Measurements from ENCODE around the gene CENPN.

CENPN gene

DNA sequence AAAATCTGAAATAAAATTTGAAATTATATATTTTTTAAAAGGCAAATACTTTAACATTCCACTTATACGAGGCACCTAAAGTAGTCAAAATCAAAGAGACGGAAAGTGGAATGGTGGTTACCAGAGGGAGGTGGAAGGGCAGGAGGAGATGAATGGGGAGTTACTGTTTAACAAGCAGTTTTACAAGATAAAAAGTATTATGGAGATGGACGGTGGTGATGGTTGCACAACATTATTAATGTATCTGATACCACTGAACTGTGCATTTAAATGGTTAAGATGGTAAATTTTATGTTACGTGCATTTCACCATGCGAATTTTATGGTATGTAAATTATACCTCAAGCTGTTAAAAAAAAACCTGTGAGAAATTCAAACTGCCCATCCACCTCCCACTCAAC, 5.7 kb upstream of the CENPN start:
- Histone ChIP-seq H3K4me1 (ENCODE audit: control insufficient read depth, insufficient read depth, low read length, unreplicated experiment) (peaks cover 27% of the 10 kb centered on the region), H2AFZ (ENCODE audit: low read length, unreplicated experiment) (no peak overlapping the region), H3K4me3 (ENCODE audit: low read depth, low read length) (no peak overlapping the region), H3K27me3 (ENCODE audit: insufficient read depth, low read length) (no peaks in the 10 kb centered on the region), H3K79me2 (ENCODE audit: control insufficient read depth, insufficient read depth, low read length, unreplicated experiment) (peaks cover 99% of the 10 kb centered on the region), H3K27ac (ENCODE audit: low read depth, low read length) (no peak overlapping the region), H3K36me3 (ENCODE audit: insufficient read depth, low read length) (no peaks in the 10 kb centered on the region)

GRCh38 chr16:81003064-81003463, 4.0 kb upstream of the CENPN start:
- Histone ChIP-seq H2AFZ (ENCODE audit: low read length, unreplicated experiment) (no peak overlapping the region), H3K27ac (ENCODE audit: low read depth, low read length) (peak overlapping the region; percentile 75), H3K27me3 (ENCODE audit: insufficient read depth, low read length) (no peaks in the 10 kb centered on the region), H3K4me1 (ENCODE audit: control insufficient read depth, insufficient read depth, low read length, unreplicated experiment) (peaks cover 19% of the 10 kb centered on the region), H3K79me2 (ENCODE audit: control insufficient read depth, insufficient read depth, low read length, unreplicated experiment) (peaks cover 90% of the 10 kb centered on the region), H3K4me3 (ENCODE audit: low read depth, low read length) (peak overlapping the region; percentile 73), H3K36me3 (ENCODE audit: insufficient read depth, low read length) (no peaks in the 10 kb centered on the region)

- H3K79me2 ChIP-seq (ENCODE audit: control insufficient read depth, insufficient read depth, low read length, unreplicated experiment), result peaks cover 90% of the 10 kb centered on the region
- H2AFZ ChIP-seq (ENCODE audit: low read length, unreplicated experiment), result peak overlapping the region; percentile 6
- peaks cover 26% of the 10 kb centered on the region for H3K4me1 ChIP-seq (ENCODE audit: control insufficient read depth, insufficient read depth, low read length, unreplicated experiment)
- no peaks in the 10 kb centered on the region for H3K27me3 ChIP-seq (ENCODE audit: insufficient read depth, low read length)
- H3K4me3 ChIP-seq (ENCODE audit: low read depth, low read length), result peak overlapping the region; percentile 73
- peak overlapping the region; percentile 75 for H3K27ac ChIP-seq (ENCODE audit: low read depth, low read length)
- no peaks in the 10 kb centered on the region for H3K36me3 ChIP-seq (ENCODE audit: insufficient read depth, low read length)
Observed at GRCh38 chr16:81003610-81004460, 3.2 kb upstream of the CENPN start.

DNA sequence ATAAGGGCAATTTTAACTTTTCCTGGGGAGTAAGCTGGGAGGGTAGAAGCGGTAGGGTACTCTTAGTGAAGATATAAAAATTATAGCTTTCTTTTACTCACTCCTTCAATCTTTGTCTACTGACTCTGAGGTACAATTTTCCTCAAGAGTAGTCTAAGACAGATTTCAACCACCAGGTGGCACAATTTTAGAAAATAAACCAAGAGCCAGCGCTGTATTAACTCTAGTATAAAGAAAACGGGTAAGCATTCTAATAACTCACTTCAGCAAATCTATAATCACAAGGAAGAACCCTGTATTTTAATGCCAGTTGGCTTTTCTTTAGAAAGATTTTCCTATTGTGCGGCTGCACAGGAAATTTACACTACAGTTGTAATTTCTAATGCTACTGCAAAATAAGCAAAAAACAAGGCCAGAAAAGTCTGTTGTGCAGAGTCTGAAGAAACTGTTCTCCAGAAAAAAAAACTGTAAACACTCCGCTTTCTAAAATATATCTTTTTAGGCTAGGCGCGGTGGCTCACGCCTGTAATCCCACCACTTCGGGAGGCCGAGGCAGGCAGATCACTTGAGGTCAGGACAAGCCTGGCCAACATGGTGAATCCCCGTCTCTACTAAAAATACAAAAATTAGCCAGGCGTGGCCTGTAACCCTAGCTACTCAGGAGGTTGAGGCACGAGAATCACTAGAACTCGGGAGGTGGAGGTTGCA, 2.2 kb upstream of the CENPN start:
- no peaks in the 10 kb centered on the region for H3K27me3 ChIP-seq (ENCODE audit: insufficient read depth, low read length)
- H2AFZ ChIP-seq (ENCODE audit: low read length, unreplicated experiment), result peak overlapping the region; percentile 6
- H3K4me1 ChIP-seq (ENCODE audit: control insufficient read depth, insufficient read depth, low read length, unreplicated experiment), result peaks cover 26% of the 10 kb centered on the region
- H3K79me2 ChIP-seq (ENCODE audit: control insufficient read depth, insufficient read depth, low read length, unreplicated experiment), result peaks cover 90% of the 10 kb centered on the region
- H3K27ac ChIP-seq (ENCODE audit: low read depth, low read length), result peak overlapping the region; percentile 75
- H3K4me3 ChIP-seq (ENCODE audit: low read depth, low read length), result peak overlapping the region; percentile 73
- 0 out of 2 replicates have a peak, but pooled peaks cover 5% of the 10 kb centered on the region for H3K36me3 ChIP-seq (ENCODE audit: insufficient read depth, low read length)

DNA sequence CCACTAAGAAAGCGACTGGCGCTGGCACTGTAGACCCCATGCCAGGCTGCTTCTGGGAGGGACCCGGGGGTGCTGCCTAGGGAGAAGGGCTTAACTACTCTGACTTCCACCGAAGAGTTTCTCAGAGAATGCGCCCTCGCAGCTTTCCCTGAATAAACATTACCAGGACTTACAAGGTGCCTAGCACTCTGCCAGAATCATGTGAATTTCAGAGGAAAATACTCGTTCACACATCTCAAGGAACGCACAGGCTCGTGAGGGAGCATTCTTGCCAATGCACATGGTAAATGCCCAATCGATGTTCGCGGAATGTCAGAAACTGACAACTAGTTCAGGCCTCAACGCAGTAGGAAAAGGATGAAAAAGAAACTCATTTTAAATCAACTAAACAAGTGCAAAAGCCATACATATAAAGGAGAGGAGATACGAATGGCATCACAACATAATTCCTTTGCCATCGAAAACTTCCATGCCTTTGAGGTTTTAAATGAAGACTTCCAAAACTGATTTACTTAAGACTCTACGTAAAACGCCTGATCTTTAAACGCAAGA, 1.3 kb upstream of the CENPN start:
- H3K4me3 ChIP-seq (ENCODE audit: low read depth, low read length), result peak overlapping the region; percentile 91
- peaks cover 90% of the 10 kb centered on the region for H3K79me2 ChIP-seq (ENCODE audit: control insufficient read depth, insufficient read depth, low read length, unreplicated experiment)
- peak overlapping the region; percentile 88 for H3K27ac ChIP-seq (ENCODE audit: low read depth, low read length)
- no peaks in the 10 kb centered on the region for H3K27me3 ChIP-seq (ENCODE audit: insufficient read depth, low read length)
- H3K36me3 ChIP-seq (ENCODE audit: insufficient read depth, low read length), result 0 out of 2 replicates have a peak, but pooled peaks cover 5% of the 10 kb centered on the region
- peak overlapping the region; percentile 0 for H2AFZ ChIP-seq (ENCODE audit: low read length, unreplicated experiment)
- H3K4me1 ChIP-seq (ENCODE audit: control insufficient read depth, insufficient read depth, low read length, unreplicated experiment), result peaks cover 26% of the 10 kb centered on the region

DNA sequence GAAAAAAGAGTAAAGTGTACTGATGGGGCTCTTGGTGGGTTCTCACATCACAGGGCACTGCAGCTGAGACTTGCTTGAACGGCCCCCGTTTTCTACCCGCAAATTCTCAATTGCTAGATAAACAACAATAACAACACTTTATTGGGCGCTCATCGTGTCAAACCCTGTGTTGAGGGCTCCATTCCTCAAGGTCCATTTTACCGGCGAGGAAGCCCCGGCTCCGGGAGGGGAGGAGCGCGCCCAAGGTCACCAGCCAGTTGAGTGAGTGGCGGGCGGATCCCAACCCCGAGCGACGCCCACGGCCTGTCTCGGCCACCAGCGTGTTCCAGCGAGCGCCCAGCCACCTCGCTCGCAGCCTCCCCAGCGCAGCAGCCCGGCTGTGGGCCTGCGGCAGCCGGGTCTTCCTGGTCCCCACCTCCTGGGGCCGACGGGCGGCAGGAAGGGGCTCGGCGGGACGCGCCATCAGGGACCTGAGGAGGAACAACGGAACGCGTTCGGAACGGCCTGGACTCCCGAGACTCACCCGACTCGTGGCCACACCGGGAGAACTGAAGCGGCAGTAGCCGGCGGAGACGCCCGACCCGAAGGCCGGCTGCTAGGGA, 702 bp upstream of the CENPN start:
- Histone ChIP-seq H3K27ac (ENCODE audit: low read depth, low read length) (peak overlapping the region; percentile 88), H3K36me3 (ENCODE audit: insufficient read depth, low read length) (peaks cover 10% of the 10 kb centered on the region; the same call in 1 of the 2 replicates), H3K4me1 (ENCODE audit: control insufficient read depth, insufficient read depth, low read length, unreplicated experiment) (peaks cover 26% of the 10 kb centered on the region), H3K4me3 (ENCODE audit: low read depth, low read length) (peak overlapping the region; percentile 91), H2AFZ (ENCODE audit: low read length, unreplicated experiment) (peak overlapping the region; percentile 40), H3K79me2 (ENCODE audit: control insufficient read depth, insufficient read depth, low read length, unreplicated experiment) (peaks cover 90% of the 10 kb centered on the region), H3K27me3 (ENCODE audit: insufficient read depth, low read length) (no peaks in the 10 kb centered on the region)

DNA sequence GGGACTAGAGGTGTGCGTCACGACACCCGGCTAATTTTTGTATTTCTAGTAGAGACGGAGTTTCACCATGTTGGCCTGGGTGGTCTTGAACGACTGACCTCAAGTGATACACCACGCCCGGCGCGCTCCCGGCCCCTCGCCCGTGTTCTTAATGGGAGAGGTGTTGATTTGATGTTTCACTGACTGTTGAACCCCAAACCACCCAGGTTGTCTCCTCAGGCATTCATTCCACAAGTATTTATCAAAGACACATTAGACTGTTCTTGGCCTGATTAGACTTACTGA, 1.4 kb downstream of the CENPN start:
- Histone ChIP-seq H3K27me3 (ENCODE audit: insufficient read depth, low read length) (no peaks in the 10 kb centered on the region), H3K4me3 (ENCODE audit: low read depth, low read length) (peak overlapping the region; percentile 91), H3K79me2 (ENCODE audit: control insufficient read depth, insufficient read depth, low read length, unreplicated experiment) (peaks cover 78% of the 10 kb centered on the region), H3K27ac (ENCODE audit: low read depth, low read length) (peak overlapping the region; percentile 88; the same call in 1 of the 2 replicates), H3K4me1 (ENCODE audit: control insufficient read depth, insufficient read depth, low read length, unreplicated experiment) (peaks cover 19% of the 10 kb centered on the region), H3K36me3 (ENCODE audit: insufficient read depth, low read length) (peaks cover 18% of the 10 kb centered on the region; the same call in 1 of the 2 replicates), H2AFZ (ENCODE audit: low read length, unreplicated experiment) (peak overlapping the region; percentile 79)

- no peak overlapping the region for H3K4me3 ChIP-seq (ENCODE audit: low read depth, low read length)
- H3K27me3 ChIP-seq (ENCODE audit: insufficient read depth, low read length), result no peaks in the 10 kb centered on the region
- peaks cover 32% of the 10 kb centered on the region; the same call in 1 of the 2 replicates for H3K36me3 ChIP-seq (ENCODE audit: insufficient read depth, low read length)
- peaks cover 7% of the 10 kb centered on the region for H3K4me1 ChIP-seq (ENCODE audit: control insufficient read depth, insufficient read depth, low read length, unreplicated experiment)
- no peak overlapping the region for H2AFZ ChIP-seq (ENCODE audit: low read length, unreplicated experiment)
- H3K79me2 ChIP-seq (ENCODE audit: control insufficient read depth, insufficient read depth, low read length, unreplicated experiment), result peaks cover 43% of the 10 kb centered on the region
- H3K27ac ChIP-seq (ENCODE audit: low read depth, low read length), result no peak overlapping the region
Observed at GRCh38 chr16:81012974-81013373, 6.0 kb downstream of the CENPN start.

GRCh38 chr16:81014672-81015071, 7.7 kb downstream of the CENPN start:
- Histone ChIP-seq H3K4me3 (ENCODE audit: low read depth, low read length) (no peak overlapping the region), H3K4me1 (ENCODE audit: control insufficient read depth, insufficient read depth, low read length, unreplicated experiment) (no peaks in the 10 kb centered on the region), H3K27me3 (ENCODE audit: insufficient read depth, low read length) (no peaks in the 10 kb centered on the region), H3K36me3 (ENCODE audit: insufficient read depth, low read length) (peaks cover 37% of the 10 kb centered on the region; the same call in 1 of the 2 replicates), H3K79me2 (ENCODE audit: control insufficient read depth, insufficient read depth, low read length, unreplicated experiment) (peaks cover 26% of the 10 kb centered on the region), H2AFZ (ENCODE audit: low read length, unreplicated experiment) (no peak overlapping the region), H3K27ac (ENCODE audit: low read depth, low read length) (no peak overlapping the region)

DNA sequence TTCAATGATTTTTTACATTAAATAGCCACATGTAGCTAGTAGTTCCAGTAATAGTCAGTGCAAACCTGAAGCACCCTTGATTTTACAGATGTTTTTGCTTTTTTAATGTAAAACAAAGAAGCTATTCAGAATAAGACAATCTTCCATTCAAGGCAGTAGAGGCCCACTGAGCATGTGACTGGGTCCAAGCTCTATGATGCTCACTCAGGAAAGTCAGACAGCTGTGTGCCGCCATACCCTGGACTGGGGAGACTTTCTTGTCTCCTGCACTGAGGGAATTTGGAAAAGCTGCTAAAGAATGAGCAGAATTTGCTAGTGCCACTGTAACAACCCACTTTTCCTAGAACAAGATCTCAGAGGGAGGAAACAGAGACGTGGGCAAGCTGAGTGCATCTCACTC, 11.5 kb downstream of the CENPN start:
- Histone ChIP-seq H2AFZ (ENCODE audit: low read length, unreplicated experiment) (no peak overlapping the region), H3K79me2 (ENCODE audit: control insufficient read depth, insufficient read depth, low read length, unreplicated experiment) (no peaks in the 10 kb centered on the region), H3K27me3 (ENCODE audit: insufficient read depth, low read length) (no peaks in the 10 kb centered on the region), H3K27ac (ENCODE audit: low read depth, low read length) (no peak overlapping the region), H3K4me1 (ENCODE audit: control insufficient read depth, insufficient read depth, low read length, unreplicated experiment) (no peaks in the 10 kb centered on the region), H3K4me3 (ENCODE audit: low read depth, low read length) (no peak overlapping the region), H3K36me3 (ENCODE audit: insufficient read depth, low read length) (peaks cover 38% of the 10 kb centered on the region; the same call in 1 of the 2 replicates)

Data from ACC112 (cell line).